OCI-LY7 (cell line): ENCODE results near the gene AKR7A3. TPM values are rescaled to one million over a fixed set of nuclear protein-coding genes. Genes with fewer than 3 reads are reported as not detected.
"Not testable (repeated sequence)": the region's sequence is repeated elsewhere in the genome, so short reads cannot be mapped to it uniquely, and the experiment has no call there.

ENCODE experiments used
- BruUV-seq: library from RNA; stranded (reverse); fragments of 400-500 nt; replicated peaks from 2 replicates; lab custom pipeline; 2021; lab: Mats Ljungman, UMichigan
- CTCF ChIA-PET: fragments of 300-600 bp; sonication (Branson Sonifier 250); formaldehyde crosslinking; loops from one replicate; lab custom pipeline; 2022; ENCODE audit warnings: antibody characterized with exemption; ENCODE audit not compliant: unreplicated experiment; lab: Charles Lee
- POLR2A ChIA-PET: fragments of 300-600 bp; sonication (Branson Sonifier 250); formaldehyde crosslinking; loops from one replicate; lab custom pipeline; 2022; ENCODE audit warnings: antibody characterized with exemption; lab: Charles Lee
- DNase-seq: peaks from one replicate; pipeline ENCODE4 v3.0.0-alpha.2; 2015; ENCODE audit warnings: low spot score
- H2AFZ ChIP-seq: fragments of 200-600 bp; sonication (generic), shearing (Covaris generic); 2 replicates; pipeline ENCODE4 v1.6.1; 2014; ENCODE audit warnings: mild to moderate bottlenecking, antibody characterized with exemption, low read length, moderate library complexity
- H3K27ac ChIP-seq: fragments of 200-600 bp; sonication (generic); 2 replicates; pipeline ENCODE4 v1.5.1; 2014; ENCODE audit warnings: mixed run types, low read depth, mild to moderate bottlenecking, moderate library complexity, low read length, inconsistent platforms; ENCODE audit not compliant: poor library complexity, severe bottlenecking
- H3K36me3 ChIP-seq: fragments of 200-600 bp; sonication (generic); 2 replicates; pipeline ENCODE4 v1.6.1; 2014; ENCODE audit warnings: mild to moderate bottlenecking, antibody characterized with exemption, low read length, moderate library complexity, mixed read lengths; ENCODE audit not compliant: insufficient read depth
- H3K4me1 ChIP-seq: fragments of 200-600 bp; sonication (generic); 2 replicates; pipeline ENCODE4 v1.5.1; 2014; ENCODE audit warnings: mild to moderate bottlenecking, low read length; ENCODE audit not compliant: insufficient read depth, poor library complexity, severe bottlenecking
- H3K4me2 ChIP-seq: fragments of 200-600 bp; sonication (generic); 2 replicates; pipeline ENCODE4 v1.6.1; 2014; ENCODE audit warnings: mild to moderate bottlenecking, low read length
- H3K4me3 ChIP-seq: fragments of 200-600 bp; sonication (generic); 2 replicates; pipeline ENCODE4 v1.5.1; 2014; ENCODE audit warnings: mild to moderate bottlenecking, low read depth, low read length; ENCODE audit not compliant: poor library complexity, severe bottlenecking
- H3K79me2 ChIP-seq: fragments of 200-600 bp; sonication (generic); 2 replicates; pipeline ENCODE4 v1.6.1; 2016; ENCODE audit warnings: low read depth, mild to moderate bottlenecking, low read length, moderate library complexity, mixed read lengths; ENCODE audit not compliant: insufficient read depth
- H3K9me2 ChIP-seq: fragments of 200-600 bp; sonication (generic); 2 replicates; pipeline ENCODE4 v1.6.1; 2016; ENCODE audit warnings: mild to moderate bottlenecking, low read length, mixed read lengths; ENCODE audit not compliant: insufficient read depth
- H3K9me3 ChIP-seq: fragments of 200-600 bp; sonication (generic); 2 replicates; pipeline ENCODE4 v1.6.1; 2014; ENCODE audit warnings: mild to moderate bottlenecking, mixed run types, low read length, mixed read lengths
- H4K20me1 ChIP-seq: fragments of 200-600 bp; sonication (generic); 2 replicates; pipeline ENCODE4 v1.6.1; 2014; ENCODE audit warnings: mild to moderate bottlenecking, antibody characterized with exemption, low read length, moderate library complexity, mixed read lengths; ENCODE audit not compliant: insufficient read depth
- CTCF ChIP-seq: fragments of 200-600 bp; sonication (generic); conservative IDR thresholded peaks from 2 replicates; pipeline ENCODE4 v1.5.1; 2014; ENCODE audit warnings: mild to moderate bottlenecking, antibody characterized with exemption, low read length, moderate library complexity, mixed read lengths
- EZH2phosphoT487 ChIP-seq: fragments of 200-600 bp; sonication (generic); IDR thresholded peaks from 2 replicates; pipeline ENCODE4 v1.6.1; 2018; ENCODE audit warnings: low read depth, borderline replicate concordance, mild to moderate bottlenecking, mixed run types, antibody characterized with exemption, low read length, moderate library complexity, mixed read lengths
- intact Hi-C: fragments of 100-400 bp; cut with micrococcal nuclease; formaldehyde crosslinking; loops from one replicate; pipeline ENCODE4 v1.10.0; 2022; ENCODE audit not compliant: unreplicated experiment
- total RNA-seq, 2 experiments: library from RNA; depleted of rRNA in 1 of 2; stranded (reverse); fragments of >200 nt in 1 of 2; shearing (Covaris generic) in 1 of 2; gene quantifications; 2 replicates each; pipeline ENCODE4 v1.2.3, GENCODE V29; 2014 to 2022

The AKR7A3 gene
- total RNA-seq, 2 experiments from 2014 or later = 1.2 to 2.6 TPM

- H3K36me3 ChIP-seq = peaks cover 93% of the 10 kb centered on the region
- H3K4me2 ChIP-seq = no peak overlapping the region
- H3K27ac ChIP-seq = no peak overlapping the region
- TF ChIP-seq EZH2phosphoT487 (no peak), CTCF (no peak)
- POLR2A ChIA-PET = interaction anchor here (0.6 kb wide), 2 partner anchors 12 to 244 kb away, joined by 3 read pairs; no protein-coding TSS in a partner anchor
- intact Hi-C loops = loop anchor here (10.0 kb wide), 1 partner anchor 397 kb away; no protein-coding TSS in a partner anchor
- no peak overlapping the region for H2AFZ ChIP-seq
- peaks cover 20% of the 10 kb centered on the region for H3K4me1 ChIP-seq
- H4K20me1 ChIP-seq = peaks cover 23% of the 10 kb centered on the region
- DNase-seq = no peak
- H3K9me3 ChIP-seq = no peaks in the 10 kb centered on the region
- CTCF ChIA-PET = no interaction called here
- H3K79me2 ChIP-seq = peaks cover 36% of the 10 kb centered on the region
- BruUV-seq = no TSS peak
- no peaks in the 10 kb centered on the region for H3K9me2 ChIP-seq
- no peak overlapping the region for H3K4me3 ChIP-seq
Measured at GRCh38 chr1:19257178-19257914, 31.2 kb downstream of the AKR7A3 start.

GRCh38 chr1:19256301-19256700, 32.3 kb downstream of the AKR7A3 start:
- H3K4me3 ChIP-seq, H3K9me2 ChIP-seq, DNase-seq, H3K4me2 ChIP-seq, H2AFZ ChIP-seq, CTCF ChIA-PET, H3K27ac ChIP-seq, H3K9me3 ChIP-seq, BruUV-seq: not testable (repeated sequence)
- H3K79me2 ChIP-seq = peaks cover 45% of the 10 kb centered on the region
- H3K36me3 ChIP-seq = peaks cover 87% of the 10 kb centered on the region
- intact Hi-C loops = loop anchor here (10.0 kb wide), 1 partner anchor 398 kb away; no protein-coding TSS in a partner anchor
- H3K4me1 ChIP-seq = peaks cover 20% of the 10 kb centered on the region
- H4K20me1 ChIP-seq = peaks cover 23% of the 10 kb centered on the region
- POLR2A ChIA-PET = interaction anchor here (0.6 kb wide), 1 partner anchor 148 kb away, joined by 3 read pairs; no protein-coding TSS in a partner anchor

GRCh38 chr1:19255288-19255687, 33.3 kb downstream of the AKR7A3 start:
- TF ChIP-seq CTCF (no peak), EZH2phosphoT487 (no peak)
- H2AFZ ChIP-seq = no peak overlapping the region
- ChIA-PET POLR2A (interaction anchor here (0.6 to 0.7 kb wide), 4 partner anchors 9 to 133 kb away, joined by 3 to 6 read pairs (median 4); no protein-coding TSS in a partner anchor), CTCF (no interaction called here)
- H4K20me1 ChIP-seq = peaks cover 23% of the 10 kb centered on the region
- H3K79me2 ChIP-seq = peaks cover 55% of the 10 kb centered on the region
- intact Hi-C loops = loop anchor here (10.0 kb wide), 1 partner anchor 400 kb away; no protein-coding TSS in a partner anchor
- peaks cover 78% of the 10 kb centered on the region for H3K36me3 ChIP-seq
- no peak overlapping the region for H3K4me3 ChIP-seq
- BruUV-seq = no TSS peak
- peaks cover 24% of the 10 kb centered on the region for H3K4me1 ChIP-seq
- no peaks in the 10 kb centered on the region for H3K9me3 ChIP-seq
- no peaks in the 10 kb centered on the region for H3K9me2 ChIP-seq
- no peak overlapping the region for H3K4me2 ChIP-seq
- H3K27ac ChIP-seq = no peak overlapping the region
- DNase-seq = no peak
